ENCODE data around the gene PTPA.

The PTPA gene

GRCh38 chr9:129174102-129174723 lies 63.0 kb downstream of the PTPA start (continued):
- TF ChIP-seq ZBTB6 (tag by site-specific recombination; IDR thresholded peaks at IDR 0.05): 0 out of 2 replicates have a peak, but pooled peaks have one; percentile 14
- TF ChIP-seq ZNF132 (tag by site-specific recombination; IDR thresholded peaks at IDR 0.05; ENCODE audit: borderline replicate concordance): no peak
- TF ChIP-seq ZNF416 (tag by site-specific recombination; IDR thresholded peaks at IDR 0.05): no peak
- peak; percentile 85 for TF ChIP-seq ZBTB10 (tag by site-specific recombination; IDR thresholded peaks at IDR 0.05)
- TF ChIP-seq ZNF777 (tag by site-specific recombination; IDR thresholded peaks at IDR 0.05; ENCODE audit: borderline replicate concordance): 0 out of 2 replicates have a peak, but pooled peaks have one; percentile 32
- TF ChIP-seq WT1 (tag by site-specific recombination; IDR thresholded peaks at IDR 0.05): peak; percentile 42; the same call in 1 of the 2 replicates
- no peak for TF ChIP-seq ZNF26 (tag by site-specific recombination; IDR thresholded peaks at IDR 0.05)
- no peak for TF ChIP-seq ZNF292 (tag by site-specific recombination; IDR thresholded peaks at IDR 0.05; ENCODE audit: borderline replicate concordance, low read depth)
- no peak for TF ChIP-seq ZNF155 (tag by site-specific recombination; IDR thresholded peaks at IDR 0.05)
- peak; percentile 41; the same call in 1 of the 2 replicates for TF ChIP-seq BCL11B (tag by site-specific recombination; IDR thresholded peaks at IDR 0.05; ENCODE audit: low read depth)
- TF ChIP-seq ZNF639 (tag by site-specific recombination; IDR thresholded peaks at IDR 0.05): 0 out of 2 replicates have a peak, but pooled peaks have one; percentile 41
- no peak for TF ChIP-seq ZNF664 (tag by site-specific recombination; IDR thresholded peaks at IDR 0.05)
- TF ChIP-seq ZNF473 (tag by site-specific recombination; IDR thresholded peaks at IDR 0.05): no peak
- TF ChIP-seq TSHZ1 (tag by site-specific recombination; IDR thresholded peaks at IDR 0.05; ENCODE audit: borderline replicate concordance): 0 out of 2 replicates have a peak, but pooled peaks have one; percentile 3
- no peak for TF ChIP-seq ZNF776 (tag by site-specific recombination; IDR thresholded peaks at IDR 0.05; ENCODE audit: borderline replicate concordance)
- no peak for TF ChIP-seq ZBTB49 (tag by site-specific recombination; IDR thresholded peaks at IDR 0.05; ENCODE audit: low read depth)
- no peak for TF ChIP-seq ZNF704 (tag by site-specific recombination; IDR thresholded peaks at IDR 0.05)
- no peak for TF ChIP-seq ZNF549 (tag by site-specific recombination; IDR thresholded peaks at IDR 0.05)
- no peak for TF ChIP-seq YY2 (tag by site-specific recombination; IDR thresholded peaks at IDR 0.05)
- TF ChIP-seq ZNF19 (tag by site-specific recombination; IDR thresholded peaks at IDR 0.05; ENCODE audit: low read depth): no peak

Measured in HEK293 (cell line).